Spinal cord (tissue), 10 donors: Measurements from ENCODE around the gene ANKRD39. TPM values are rescaled to one million over a fixed set of nuclear protein-coding genes. Genes with fewer than 3 reads are reported as not detected.

Experiments
- DNase-seq, 6 donors: peaks; one replicate each; pipeline versions ENCODE4 v3.0.0 to v3.0.0-alpha.2; 2013 to 2015; ENCODE audit warnings: low spot score in 6 of 6, low read depth in 4 of 6
- H3K27ac ChIP-seq: one replicate; pipeline ENCODE4 v1.5.1; 2013; ENCODE audit warnings: low read depth, low read length, control low read depth
- H3K27me3 ChIP-seq: one replicate; pipeline ENCODE4 v1.6.1; 2013; ENCODE audit warnings: low read length; ENCODE audit not compliant: control insufficient read depth, insufficient read depth
- H3K36me3 ChIP-seq: one replicate; pipeline ENCODE4 v1.6.1; 2013; ENCODE audit warnings: low read length; ENCODE audit not compliant: control insufficient read depth, insufficient read depth
- H3K4me1 ChIP-seq: one replicate; pipeline ENCODE4 v1.6.1; 2013; ENCODE audit warnings: low read length; ENCODE audit not compliant: control insufficient read depth, insufficient read depth
- H3K4me3 ChIP-seq: one replicate; pipeline ENCODE4 v1.5.1; 2013; ENCODE audit warnings: low read depth, low read length, control low read depth
- H3K9me3 ChIP-seq: one replicate; pipeline ENCODE4 v1.6.1; 2013; ENCODE audit warnings: low read length; ENCODE audit not compliant: control insufficient read depth, insufficient read depth
- WGBS: methylation state at CpG from one replicate; pipeline ENCODE4 v1.1.5; 2013; ENCODE audit warnings: missing lambda C conversion rate; ENCODE audit not compliant: insufficient coverage; 5-methylcytosine and 5-hydroxymethylcytosine counted together
- polyA plus RNA-seq, 2 donors: library from polyadenylated mRNA; unstranded; fragments of 120-200 nt; gene quantifications; one replicate each; pipeline ENCODE4 v1.2.1, GENCODE V29; 2013; ENCODE audit not compliant: insufficient read length in 2 of 2
- total RNA-seq, 2 donors: library from RNA; depleted of rRNA in 1 of 2; stranded (reverse); fragments of 120-200 nt in 1 of 2; fragments of >200 nt in 1 of 2; gene quantifications; one replicate each; pipeline versions ENCODE4 v1.2.3 to v1.2.4, GENCODE V29; 2013 to 2014
- donor health status: healthy.

ANKRD39 gene
- total and polyA plus RNA-seq, 4 donors = 7.6 to 27.6 (median 18.3) TPM

GRCh38 chr2:96880891-96881273 lies 23.1 kb upstream of the ANKRD39 start:
- no peak for DNase-seq
- Histone ChIP-seq H3K27ac (no peak overlapping the region), H3K4me1 (peaks cover 74% of the 10 kb centered on the region), H3K9me3 (no peaks in the 10 kb centered on the region), H3K4me3 (no peak overlapping the region), H3K27me3 (no peaks in the 10 kb centered on the region), H3K36me3 (peaks cover 2% of the 10 kb centered on the region)
- WGBS = 86% methylated on average over 5 of the region's 6 CpGs

GRCh38 chr2:96879545-96880040 lies 21.8 kb upstream of the ANKRD39 start:
- H3K4me3 ChIP-seq = no peak overlapping the region
- H3K4me1 ChIP-seq = peaks cover 75% of the 10 kb centered on the region
- no peak overlapping the region for H3K27ac ChIP-seq
- WGBS = 92% methylated on average over 17 of the region's 18 CpGs
- no peaks in the 10 kb centered on the region for H3K27me3 ChIP-seq
- H3K36me3 ChIP-seq = peaks cover 2% of the 10 kb centered on the region
- DNase-seq = no peak
- no peaks in the 10 kb centered on the region for H3K9me3 ChIP-seq

DNA sequence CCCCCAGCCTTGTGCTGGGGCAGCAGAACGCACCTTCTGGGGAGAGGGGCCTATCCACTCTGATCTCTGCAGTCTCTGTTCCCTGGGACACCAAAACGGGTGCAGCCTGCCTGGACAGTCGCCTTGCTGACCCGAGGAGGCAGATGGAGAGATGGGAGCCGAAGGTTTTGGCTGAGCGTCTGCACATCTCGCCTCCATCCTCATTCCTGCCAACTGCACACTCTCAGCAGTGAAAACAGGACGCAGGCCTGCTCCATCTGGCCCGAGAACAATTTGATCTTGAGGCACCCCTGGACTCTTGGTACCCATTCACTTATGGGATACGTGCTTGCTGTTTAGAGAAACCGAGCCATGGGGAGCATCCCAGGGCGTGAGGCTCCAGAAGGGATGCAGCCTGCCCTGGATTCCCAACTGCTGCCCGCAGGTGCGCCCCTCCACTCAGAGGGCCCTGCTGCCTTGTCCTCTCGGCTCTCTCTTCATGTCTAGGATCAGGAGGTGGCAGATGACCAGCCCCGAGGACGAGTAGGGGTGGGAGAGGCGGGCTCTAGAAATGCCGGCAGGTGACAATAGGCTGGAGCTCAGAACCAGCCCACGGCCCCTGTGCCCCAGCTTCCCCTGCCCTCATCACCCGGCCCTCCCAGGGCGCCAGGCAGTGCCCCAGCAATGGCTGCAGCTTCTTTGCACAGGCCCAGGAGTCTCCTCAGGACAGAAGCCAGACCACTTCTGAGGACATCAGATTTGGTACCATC lies 21.2 kb upstream of the ANKRD39 start:
- H3K9me3 ChIP-seq = no peaks in the 10 kb centered on the region
- no peak overlapping the region for H3K4me3 ChIP-seq
- no peak for DNase-seq
- no peak overlapping the region for H3K27ac ChIP-seq
- WGBS = 78% methylated on average over 20 of the region's 22 CpGs
- H3K36me3 ChIP-seq = peaks cover 2% of the 10 kb centered on the region
- H3K27me3 ChIP-seq = no peaks in the 10 kb centered on the region
- H3K4me1 ChIP-seq = peaks cover 75% of the 10 kb centered on the region

GRCh38 chr2:96878171-96878570 lies 20.4 kb upstream of the ANKRD39 start:
- Histone ChIP-seq H3K36me3 (no peaks in the 10 kb centered on the region), H3K4me3 (no peak overlapping the region), H3K27ac (no peak overlapping the region), H3K9me3 (no peaks in the 10 kb centered on the region), H3K4me1 (peaks cover 80% of the 10 kb centered on the region), H3K27me3 (no peaks in the 10 kb centered on the region)
- 70% methylated on average over 4 of the region's 7 CpGs for WGBS
- DNase-seq = no peak

GRCh38 chr2:96877631-96878092 lies 19.8 kb upstream of the ANKRD39 start:
- Histone ChIP-seq H3K27me3 (no peaks in the 10 kb centered on the region), H3K36me3 (no peaks in the 10 kb centered on the region), H3K9me3 (no peaks in the 10 kb centered on the region), H3K4me3 (no peak overlapping the region), H3K4me1 (peaks cover 84% of the 10 kb centered on the region), H3K27ac (no peak overlapping the region)
- 77% methylated on average over 14 of the region's 15 CpGs for WGBS
- DNase-seq = no peak

GRCh38 chr2:96877042-96877451 lies 19.2 kb upstream of the ANKRD39 start:
- peaks cover 81% of the 10 kb centered on the region for H3K4me1 ChIP-seq
- no peaks in the 10 kb centered on the region for H3K9me3 ChIP-seq
- H3K4me3 ChIP-seq = no peak overlapping the region
- 86% methylated on average over 1 of the region's 6 CpGs for WGBS
- no peaks in the 10 kb centered on the region for H3K27me3 ChIP-seq
- H3K27ac ChIP-seq = peak overlapping the region; percentile 89
- H3K36me3 ChIP-seq = no peaks in the 10 kb centered on the region
- no peak for DNase-seq

DNA sequence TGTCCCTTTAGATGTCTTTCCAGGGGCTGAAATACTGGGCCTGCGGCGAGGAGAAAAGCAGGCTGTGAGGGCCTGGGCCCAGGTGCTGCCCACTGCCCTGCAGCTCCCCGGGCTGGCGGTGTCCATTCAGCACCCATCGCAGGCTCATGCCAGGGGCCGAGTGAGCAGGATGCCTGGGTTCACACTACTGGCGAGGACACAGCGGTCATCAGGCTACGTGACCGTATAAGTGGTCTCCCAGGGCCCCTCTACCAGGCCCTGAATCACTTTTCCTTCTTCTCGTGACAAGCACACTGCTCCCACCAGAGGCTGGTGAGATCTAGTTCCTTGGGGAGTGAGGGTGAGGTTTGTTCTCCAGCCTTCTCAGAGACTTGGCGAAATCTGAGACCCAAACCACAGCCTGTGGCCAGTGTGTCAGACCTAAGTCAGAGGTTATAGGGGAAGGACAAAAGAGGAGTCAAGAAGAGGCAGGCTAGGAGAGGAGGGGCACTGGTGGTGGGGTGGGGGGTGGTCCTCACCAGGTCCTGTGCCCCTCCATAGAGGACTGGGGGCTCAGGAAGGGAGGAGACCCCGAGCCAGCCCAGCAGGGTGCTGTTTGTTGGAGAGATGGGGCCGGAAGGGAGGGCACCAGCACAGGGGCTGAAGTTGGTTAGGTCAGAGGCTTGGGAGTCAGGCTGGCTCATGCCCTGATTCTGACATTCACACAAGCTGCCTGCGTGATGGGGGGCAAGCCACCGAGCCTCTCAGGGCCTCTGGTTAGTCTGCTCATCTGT lies 18.6 kb upstream of the ANKRD39 start:
- Histone ChIP-seq H3K27me3 (no peaks in the 10 kb centered on the region), H3K9me3 (no peaks in the 10 kb centered on the region), H3K27ac (peak overlapping the region; percentile 89), H3K36me3 (no peaks in the 10 kb centered on the region), H3K4me3 (no peak overlapping the region), H3K4me1 (peaks cover 82% of the 10 kb centered on the region)
- WGBS = 69% methylated on average over 13 of the region's 16 CpGs
- DNase-seq = no peak

- no peaks in the 10 kb centered on the region for H3K9me3 ChIP-seq
- no peaks in the 10 kb centered on the region for H3K36me3 ChIP-seq
- H3K4me3 ChIP-seq = no peak overlapping the region
- peaks cover 83% of the 10 kb centered on the region for H3K4me1 ChIP-seq
- H3K27ac ChIP-seq = peak overlapping the region; percentile 89
- WGBS = 26% methylated on average over 14 of the region's 14 CpGs
- H3K27me3 ChIP-seq = no peaks in the 10 kb centered on the region
- DNase-seq = peak in 3 of 6 donors; percentile 44 to 79 (median 67)
These were observed 17.9 kb upstream of the ANKRD39 start for GRCh38 chr2:96875498-96876268.

- Histone ChIP-seq H3K36me3 (no peaks in the 10 kb centered on the region), H3K4me1 (peaks cover 85% of the 10 kb centered on the region), H3K4me3 (no peak overlapping the region), H3K27ac (peak overlapping the region; percentile 89), H3K27me3 (no peaks in the 10 kb centered on the region), H3K9me3 (no peaks in the 10 kb centered on the region)
- no peak for DNase-seq
- WGBS = 58% methylated on average over 14 of the region's 18 CpGs
These were observed 16.5 kb upstream of the ANKRD39 start for GRCh38 chr2:96874198-96874831.
